GM18498 (cell line): ENCODE measurements around the gene WWC2.
"Not testable (repeated sequence)": the region's sequence is repeated elsewhere in the genome, so short reads cannot be mapped to it uniquely, and the experiment has no call there.

Experiments used
- ATAC-seq: cut with Tn5 transposase; IDR thresholded peaks from one replicate; pipeline ENCODE4 v1.9.1; 2021; ENCODE audit warnings: mild to moderate bottlenecking, moderate library complexity; ENCODE audit not compliant: unreplicated experiment

Gene WWC2

GRCh38 chr4:183193730-183194338 is 94.8 kb downstream of the WWC2 start:
- ATAC-seq, result not testable (repeated sequence)

- no peak for ATAC-seq
Measured at GRCh38 chr4:183195534-183195933, 96.5 kb downstream of the WWC2 start.

GRCh38 chr4:183197140-183197539 is 98.1 kb downstream of the WWC2 start:
- ATAC-seq, result no peak

GRCh38 chr4:183200453-183200852 is 101.4 kb downstream of the WWC2 start:
- no peak for ATAC-seq

GRCh38 chr4:183201331-183201730 is 102.3 kb downstream of the WWC2 start:
- no peak for ATAC-seq

- no peak for ATAC-seq
Measured at GRCh38 chr4:183202523-183202922, 103.5 kb downstream of the WWC2 start.

GRCh38 chr4:183204793-183205192 is 105.7 kb downstream of the WWC2 start:
- ATAC-seq, result no peak

- ATAC-seq, result no peak
Measured at GRCh38 chr4:183205193-183205592, 106.1 kb downstream of the WWC2 start.

- ATAC-seq, result no peak
Measured at GRCh38 chr4:183205709-183206108, 106.7 kb downstream of the WWC2 start.

GRCh38 chr4:183211533-183211932 is 112.5 kb downstream of the WWC2 start:
- no peak for ATAC-seq

GRCh38 chr4:183213996-183214395 is 114.9 kb downstream of the WWC2 start:
- ATAC-seq, result no peak

GRCh38 chr4:183214912-183215488 is 115.9 kb downstream of the WWC2 start:
- ATAC-seq, result no peak

GRCh38 chr4:183220236-183220635 is 121.2 kb downstream of the WWC2 start:
- ATAC-seq, result no peak

GRCh38 chr4:183223053-183223452 is 124.0 kb downstream of the WWC2 start:
- no peak for ATAC-seq

- ATAC-seq, result no peak
Measured at GRCh38 chr4:183229397-183229796, 130.3 kb downstream of the WWC2 start.

- ATAC-seq, result no peak
Measured at GRCh38 chr4:183240581-183241321, 141.7 kb downstream of the WWC2 start.

GRCh38 chr4:183241322-183241640 is 142.2 kb downstream of the WWC2 start:
- no peak for ATAC-seq

GRCh38 chr4:183241721-183242151 is 142.7 kb downstream of the WWC2 start:
- ATAC-seq, result no peak

GRCh38 chr4:183242291-183242690 is 143.2 kb downstream of the WWC2 start:
- no peak for ATAC-seq

GRCh38 chr4:183244019-183244418 is 145.0 kb downstream of the WWC2 start:
- ATAC-seq, result no peak

GRCh38 chr4:183244506-183244905 is 145.4 kb downstream of the WWC2 start:
- no peak for ATAC-seq

GRCh38 chr4:183248201-183248600 is 149.1 kb downstream of the WWC2 start:
- no peak for ATAC-seq
